Activated CD4-positive, alpha-beta T cell treated with anti-CD3 and anti-CD28 coated beads, Interleukin-2, amount 50 U/mL, for 24 hours (primary cell): ENCODE data around the gene PLPP3.

Source experiments
- DNase-seq, 2 donors: peaks; one replicate each; pipeline ENCODE4 v3.0.0-alpha.2; 2020; ENCODE audit warnings: low read depth in 1 of 2, low spot score in 1 of 2

The PLPP3 gene

DNA sequence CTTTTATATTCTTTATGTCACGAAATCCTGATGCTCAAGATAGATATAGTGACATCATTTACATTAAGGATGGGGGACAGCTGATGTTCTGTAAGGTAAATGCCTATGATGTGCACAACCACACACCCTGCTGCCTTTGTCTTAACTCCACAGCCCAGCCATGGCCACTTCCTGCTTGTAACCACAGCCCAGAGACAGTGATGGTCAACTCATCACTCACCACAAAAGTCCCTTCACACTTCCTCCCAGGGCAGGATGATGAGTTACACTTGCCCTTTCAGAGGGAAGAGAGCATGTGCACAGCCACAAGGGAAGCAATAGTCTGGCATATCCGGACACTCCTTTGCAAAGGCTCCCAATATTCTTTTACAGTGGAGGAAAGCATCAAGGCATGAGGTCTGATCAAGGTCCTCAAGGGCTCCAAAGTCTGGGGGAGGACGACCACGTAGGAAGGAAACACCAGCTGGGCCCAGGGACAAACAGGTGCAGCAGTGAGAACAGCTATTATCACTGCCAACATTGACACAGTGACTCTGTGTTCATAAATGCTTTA lies 53.8 kb downstream of the PLPP3 start:
- DNase-seq, result no peak

DNA sequence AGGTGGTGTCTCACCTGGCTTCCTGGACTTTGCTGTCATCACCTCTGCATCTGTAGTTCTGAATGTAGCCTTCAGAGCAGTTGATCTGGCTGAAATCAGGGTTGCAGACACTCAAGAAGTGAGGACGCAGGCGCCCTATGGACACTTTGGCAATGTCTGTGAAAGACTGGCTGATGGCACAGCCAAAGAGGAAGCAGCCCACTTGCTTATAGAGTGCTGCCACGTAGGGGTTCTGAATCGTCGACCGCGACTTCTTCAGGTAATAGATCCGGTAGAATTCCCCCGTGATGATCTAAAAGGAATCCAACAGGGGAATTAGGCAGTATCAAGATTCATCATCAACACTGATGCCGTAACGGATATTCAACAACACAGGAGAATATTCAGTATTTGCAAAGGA lies 55.1 kb downstream of the PLPP3 start:
- DNase-seq, result no peak

- DNase-seq, result no peak
These were observed 56.7 kb downstream of the PLPP3 start for GRCh38 chr1:56522680-56523079.

GRCh38 chr1:56520016-56520601 lies 59.3 kb downstream of the PLPP3 start:
- no peak for DNase-seq

DNA sequence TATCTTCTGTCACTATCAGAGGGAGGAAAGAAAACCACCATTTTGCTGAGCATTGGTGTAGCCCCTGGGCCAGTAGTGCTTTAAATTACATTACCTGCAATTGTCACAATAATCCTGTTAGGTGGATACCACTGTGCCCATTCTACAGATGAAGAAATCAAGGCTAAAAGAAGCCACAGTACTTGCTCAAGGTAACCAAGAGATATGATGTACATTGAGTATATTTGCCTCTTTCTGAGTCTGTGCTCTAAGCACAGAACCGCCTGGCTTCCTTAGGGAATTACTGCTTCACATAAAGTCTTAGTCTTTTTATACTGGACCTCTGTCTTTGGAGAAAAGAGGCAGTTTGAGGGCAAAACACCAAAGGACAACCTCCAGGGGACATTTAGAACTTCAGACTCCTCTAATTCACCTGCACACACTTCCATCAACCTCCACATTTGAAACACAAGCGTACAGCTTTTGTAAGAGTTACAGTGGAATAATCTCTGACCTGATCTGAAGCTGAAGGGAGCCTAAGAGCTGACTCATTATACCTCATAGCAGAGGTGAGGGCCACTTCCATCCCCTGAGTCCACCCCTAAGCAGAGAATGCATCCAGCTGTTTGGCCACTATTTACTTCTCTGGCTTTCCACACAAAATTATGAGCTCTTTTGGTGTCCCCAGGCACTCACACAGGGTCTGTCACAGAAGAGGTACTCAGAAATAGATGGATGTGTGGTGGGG lies 61.8 kb downstream of the PLPP3 start:
- no peak for DNase-seq

DNA sequence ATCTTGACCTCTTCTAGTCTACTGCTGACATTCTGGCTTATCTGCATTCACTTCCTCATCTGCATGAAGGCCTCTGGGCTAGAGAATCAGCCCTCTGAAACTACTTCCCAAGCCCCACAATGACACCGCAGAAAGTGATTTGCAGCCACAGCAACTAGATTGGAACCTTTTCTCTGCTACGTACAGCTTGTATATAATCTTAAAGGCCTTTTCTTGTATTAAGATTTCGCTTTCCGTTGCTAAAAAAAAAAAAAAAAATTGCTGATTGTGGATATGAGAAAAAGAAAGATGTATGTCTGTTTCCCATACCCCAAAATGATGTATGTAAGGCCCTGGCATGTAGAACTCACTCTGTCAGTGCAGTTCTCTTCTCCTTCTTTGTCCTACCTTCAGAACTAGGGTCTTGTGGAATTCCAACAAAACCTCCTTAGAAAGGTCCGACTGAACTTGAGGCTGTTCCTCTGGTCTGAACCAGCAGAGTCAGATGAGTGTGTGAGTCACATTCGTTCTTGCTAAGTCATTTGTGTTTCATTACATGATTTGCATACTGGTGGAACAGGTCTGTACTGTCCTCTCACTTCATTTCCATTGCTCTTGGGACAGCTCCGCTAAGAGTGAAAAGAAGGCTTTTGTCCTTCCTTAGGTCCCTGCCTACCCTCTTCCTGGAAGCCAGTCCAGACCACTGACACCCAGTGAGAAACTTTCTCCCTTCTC lies 62.7 kb downstream of the PLPP3 start:
- no peak for DNase-seq

DNA sequence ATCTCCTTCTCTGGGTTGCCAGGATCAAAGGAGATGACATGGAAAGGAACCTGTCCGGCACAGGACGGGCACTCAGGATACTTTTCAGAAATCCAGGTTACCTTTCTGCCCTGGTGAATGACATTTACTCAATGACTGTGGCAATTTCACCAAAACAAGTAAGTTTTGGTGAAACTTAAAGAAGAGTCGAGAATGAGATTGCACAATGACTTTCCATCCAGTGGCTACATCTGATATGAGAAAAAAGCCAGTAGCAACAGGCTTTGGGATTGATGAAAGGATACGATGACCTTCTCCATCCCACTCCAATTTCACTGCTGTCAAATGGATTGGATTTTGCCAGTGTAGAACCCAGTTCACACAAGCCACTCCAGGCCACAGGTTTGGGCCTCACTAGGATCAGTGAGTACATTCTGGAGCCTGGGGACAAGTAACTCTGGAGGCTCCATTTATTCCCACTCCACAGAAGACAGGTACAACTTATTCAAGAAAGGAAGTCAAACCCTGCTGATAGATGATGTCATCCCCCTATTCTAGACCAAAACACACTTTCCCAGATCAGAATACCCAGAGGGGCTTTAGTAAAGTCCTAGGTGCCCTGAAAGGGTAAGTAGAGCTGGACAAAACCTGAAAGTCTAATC lies 63.3 kb downstream of the PLPP3 start:
- DNase-seq, result no peak

DNA sequence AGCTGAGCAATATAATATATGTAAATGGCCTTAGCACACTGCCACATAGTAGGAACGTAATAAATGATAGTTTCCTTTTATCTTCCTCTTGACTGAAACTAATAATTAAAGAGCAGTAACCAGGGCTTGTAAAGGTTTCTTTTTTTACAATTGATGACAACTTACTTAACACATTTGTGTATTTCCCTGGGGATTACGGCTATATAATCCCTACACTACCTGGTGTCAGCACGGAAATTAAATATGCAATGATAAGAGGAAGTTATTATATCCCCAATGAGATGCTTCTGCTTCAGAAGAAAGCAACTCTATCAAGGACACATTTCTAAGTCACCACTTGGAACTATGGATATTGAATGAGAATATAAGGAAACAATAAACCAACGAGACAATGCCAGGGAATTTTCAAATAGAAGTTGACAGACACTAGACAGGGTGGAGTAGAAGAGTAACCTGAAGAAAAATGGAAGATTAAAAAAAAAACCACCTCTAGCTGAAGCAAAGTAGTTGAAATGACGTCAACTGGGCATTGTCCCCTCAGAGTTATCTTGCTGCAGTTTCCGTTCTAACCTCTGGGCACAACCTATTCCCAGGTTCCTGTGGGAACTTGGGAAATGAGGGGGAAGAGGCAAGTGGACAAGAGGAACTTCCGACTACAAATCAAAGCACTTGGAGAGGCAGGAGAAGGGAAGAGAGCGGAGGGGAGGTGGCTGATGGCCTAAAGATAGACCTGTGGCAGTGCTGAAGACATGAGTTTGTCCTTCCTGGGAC lies 66.5 kb downstream of the PLPP3 start:
- no peak for DNase-seq

DNA sequence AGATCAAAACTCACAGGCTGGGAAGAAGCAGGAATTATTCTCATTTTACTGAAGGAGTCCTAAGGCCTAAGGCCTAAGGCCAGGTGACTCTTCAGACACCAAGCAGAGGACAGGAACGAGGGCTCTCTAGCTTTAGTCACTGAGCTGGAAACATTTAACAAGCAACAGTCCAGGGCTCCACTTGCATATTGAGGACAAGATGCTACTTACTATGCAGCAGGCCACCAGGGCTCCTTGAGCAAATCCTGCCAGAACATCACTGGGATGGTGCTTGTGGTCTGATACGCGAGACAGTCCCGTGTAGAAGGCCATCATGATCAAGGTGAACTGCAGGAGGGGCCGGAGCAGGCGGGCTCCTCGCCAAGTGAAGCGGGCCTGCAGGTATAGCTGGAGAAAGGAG lies 67.6 kb downstream of the PLPP3 start:
- DNase-seq, result no peak

DNA sequence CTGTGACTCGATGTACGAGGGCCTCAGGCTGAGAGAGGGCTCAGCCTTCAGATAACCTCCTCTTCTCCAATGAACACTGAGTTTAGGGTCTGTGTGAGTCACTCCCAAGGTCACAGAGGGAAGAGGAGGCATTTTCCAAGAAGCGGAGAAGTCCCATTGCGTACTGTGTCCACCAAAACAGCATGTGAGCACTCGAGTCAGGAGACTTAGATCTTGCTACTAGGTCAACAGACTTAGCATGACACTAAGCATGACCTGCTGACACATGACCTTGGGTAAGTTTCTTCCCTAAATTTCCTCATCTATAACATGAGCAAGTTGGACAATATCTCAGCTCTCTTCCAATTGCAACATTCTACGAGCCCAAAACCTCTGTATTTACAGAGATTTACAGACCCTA lies 68.0 kb downstream of the PLPP3 start:
- no peak for DNase-seq

GRCh38 chr1:56510642-56511021 lies 68.7 kb downstream of the PLPP3 start:
- no peak for DNase-seq

DNA sequence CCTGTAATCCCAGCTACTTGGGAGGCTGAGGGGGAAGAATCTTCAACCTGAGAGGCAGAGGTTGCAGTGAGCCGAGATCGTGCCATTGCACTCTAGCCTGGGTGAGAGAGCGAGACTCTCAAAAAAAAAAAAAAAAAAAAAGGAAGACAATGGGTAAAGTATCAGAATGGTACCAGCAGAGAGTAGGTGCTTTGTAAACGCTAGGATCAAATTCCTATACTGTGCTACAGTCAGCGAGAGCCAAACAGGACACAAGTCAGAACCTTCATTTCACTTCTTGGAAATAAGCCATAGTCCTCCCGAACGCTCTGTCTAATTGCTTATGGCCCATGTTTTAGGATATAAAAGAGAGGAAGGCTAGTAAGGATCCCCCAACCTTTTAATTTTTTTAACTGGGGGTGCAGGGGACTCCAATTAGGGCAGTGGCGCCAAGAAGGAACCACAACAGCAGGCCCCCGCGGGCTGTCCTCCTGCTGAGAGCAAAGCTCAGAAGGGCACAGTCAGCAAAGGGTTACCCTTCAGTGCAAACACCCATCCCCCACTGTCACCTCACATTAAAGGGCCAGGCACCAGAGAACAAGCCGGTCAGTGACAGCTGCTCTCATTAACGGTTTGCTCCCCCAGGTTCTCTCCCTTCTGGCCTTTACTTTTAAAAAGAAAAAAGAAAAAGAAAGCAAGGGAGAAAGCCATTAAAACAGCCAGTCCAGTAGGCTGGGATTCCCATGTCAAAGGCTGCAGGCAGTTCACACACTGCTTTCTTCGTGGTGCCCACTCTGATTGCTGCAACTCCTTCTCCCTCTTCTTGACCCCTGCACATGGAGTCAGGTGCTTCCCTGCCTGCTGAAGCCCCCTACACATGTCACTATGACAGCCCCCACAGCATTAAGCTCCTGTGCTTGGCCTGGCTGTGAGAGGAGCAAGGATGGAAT lies 69.4 kb downstream of the PLPP3 start:
- no peak for DNase-seq

DNA sequence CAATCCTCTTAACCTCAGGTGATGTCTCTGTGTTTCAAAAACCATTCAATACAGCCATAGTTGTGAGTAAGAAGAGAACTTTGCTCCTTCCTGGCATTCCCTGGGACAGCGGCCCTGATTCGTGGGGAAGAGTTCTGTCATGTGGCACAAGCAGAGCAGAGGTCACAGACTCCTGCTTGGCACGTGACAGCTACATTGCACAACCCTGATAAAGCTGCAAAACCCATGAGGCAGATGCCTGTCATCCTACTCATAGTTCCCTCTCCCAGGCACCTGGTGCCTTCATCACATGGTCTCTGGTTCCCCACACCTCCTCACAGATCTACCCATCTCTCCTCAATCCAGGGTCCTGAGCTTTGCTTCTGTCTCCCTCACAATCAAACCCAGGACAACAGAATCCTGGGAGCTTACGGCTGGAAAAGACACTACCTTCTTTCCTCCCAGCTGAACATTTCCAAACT lies 70.8 kb downstream of the PLPP3 start:
- no peak for DNase-seq

DNA sequence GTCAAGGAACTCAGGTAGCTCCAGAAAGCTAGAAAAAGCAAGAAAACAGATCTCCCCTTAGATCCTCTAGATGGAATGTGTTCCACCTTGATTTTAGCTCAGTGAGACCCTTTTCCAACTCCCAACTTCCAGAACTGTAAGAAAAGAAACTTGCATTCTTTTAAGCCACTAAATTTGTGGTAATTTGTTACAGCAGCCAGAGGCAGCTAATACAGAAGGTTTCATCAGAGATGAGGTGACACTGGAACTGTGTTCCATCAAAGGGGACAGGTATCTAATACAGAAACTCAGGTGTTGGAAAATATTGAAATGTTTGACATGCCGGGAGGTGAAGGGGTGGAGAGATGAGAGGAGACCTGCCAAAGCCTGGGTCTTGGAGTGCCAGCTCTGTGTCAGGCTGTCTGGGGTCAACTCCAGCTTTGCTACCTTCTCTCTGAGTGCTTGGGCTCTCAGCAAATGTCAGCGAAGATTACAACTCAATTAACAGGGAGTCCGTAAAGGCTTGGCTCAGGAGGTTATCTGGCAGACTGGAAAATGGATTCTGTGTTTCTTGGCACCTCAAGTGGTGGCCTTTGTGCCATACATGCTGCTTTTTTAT lies 71.3 kb downstream of the PLPP3 start:
- no peak for DNase-seq

- DNase-seq, result no peak
These were observed 72.3 kb downstream of the PLPP3 start for GRCh38 chr1:56506951-56507491.

DNA sequence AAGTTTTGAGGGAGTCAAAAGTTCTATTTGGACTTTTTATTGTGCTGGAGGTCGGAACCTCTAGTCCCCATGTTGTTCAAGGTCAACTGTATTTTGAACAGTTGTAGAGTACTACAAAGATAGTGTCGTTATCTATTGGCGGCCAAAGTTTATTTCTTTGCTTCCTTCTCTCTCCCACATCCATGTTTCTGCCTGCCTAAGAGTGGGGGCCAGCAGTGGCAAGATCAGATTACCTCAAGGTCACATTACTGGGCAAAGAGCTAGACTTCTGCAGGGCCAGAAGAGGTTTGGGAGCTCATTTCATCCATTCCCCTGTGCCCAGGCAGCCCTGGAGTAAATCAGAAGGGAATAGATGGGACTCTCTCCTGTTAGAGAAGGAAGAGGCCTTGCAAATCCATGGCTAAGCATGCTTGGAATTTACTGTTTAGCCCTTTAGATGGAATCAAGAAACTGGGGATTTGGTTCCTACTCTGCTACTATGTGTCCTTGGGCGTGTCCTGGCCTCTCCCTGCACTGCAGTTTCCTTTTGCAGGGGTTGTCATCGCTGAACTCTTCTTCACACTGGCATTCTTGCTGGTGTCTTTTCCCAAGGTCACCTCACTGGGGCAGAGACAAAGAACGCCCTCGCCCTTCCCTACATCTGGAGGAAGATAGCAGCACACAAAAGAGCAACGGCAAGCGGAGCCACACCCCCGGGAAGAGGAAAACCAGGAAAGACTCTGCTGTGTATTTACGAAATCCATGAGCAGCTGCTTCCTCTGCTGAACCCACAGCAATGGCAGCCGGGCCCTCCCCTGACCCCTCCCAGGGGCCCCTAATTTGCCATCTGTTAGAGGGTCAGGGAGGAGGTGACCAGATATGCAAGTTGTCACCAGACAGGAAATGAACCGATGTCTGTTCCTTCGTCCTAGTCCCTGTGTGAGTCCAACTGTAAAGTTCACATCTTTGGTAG lies 73.3 kb downstream of the PLPP3 start:
- DNase-seq, result no peak

DNA sequence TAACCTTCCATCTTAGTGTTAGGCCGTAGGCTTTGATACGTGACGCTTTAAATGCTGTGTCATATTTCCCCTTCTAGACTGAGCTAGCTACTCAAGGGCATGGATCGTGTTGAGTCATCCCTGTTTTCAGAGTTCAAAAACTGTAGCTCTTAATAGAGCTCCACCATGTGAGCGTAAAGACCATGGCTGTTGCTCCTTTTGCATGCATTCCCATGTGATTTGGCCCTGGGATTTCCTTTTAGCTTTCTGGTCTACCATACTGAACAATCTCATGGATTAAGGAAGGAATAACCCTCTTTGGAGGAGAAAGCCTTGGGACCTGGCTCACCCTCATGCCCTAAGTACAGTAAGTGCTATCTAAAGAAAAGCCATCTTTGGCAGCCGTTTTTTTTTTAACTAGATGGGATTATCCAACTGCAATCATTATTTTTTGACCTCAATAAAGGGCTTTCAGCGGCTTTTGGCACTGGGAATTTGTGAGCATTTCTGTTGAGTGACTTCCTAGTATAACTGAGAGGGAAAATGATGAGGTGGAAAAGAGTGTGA lies 76.6 kb downstream of the PLPP3 start:
- no peak for DNase-seq

GRCh38 chr1:56501888-56502287 lies 77.5 kb downstream of the PLPP3 start:
- DNase-seq, result no peak
